HepG2 (cell line): Measurements from ENCODE around the gene VARS1. TPM values are rescaled to one million over a fixed set of nuclear protein-coding genes. Genes with fewer than 3 reads are reported as not detected.

Source experiments
- BORCS8-MEF2B ChIP-seq: sonication (generic); formaldehyde crosslinking; IDR thresholded peaks from 2 replicates; pipeline ENCODE4 v1.8.0; 2022; ENCODE audit warnings: mild to moderate bottlenecking, missing genetic modification reagents
- CBX1 ChIP-seq: IDR thresholded peaks from one replicate; pipeline ENCODE4 v1.6.1; 2016; ENCODE audit warnings: antibody characterized with exemption, low read depth
- CHD2 ChIP-seq: IDR thresholded peaks from 2 replicates; pipeline ENCODE4 v1.6.1; 2011; ENCODE audit warnings: low read depth, low read length, improper control_type of control experiment
- ESRRA ChIP-seq: sonication (generic); formaldehyde crosslinking; IDR thresholded peaks from 2 replicates; pipeline ENCODE4 v1.5.1; 2020; ENCODE audit warnings: mild to moderate bottlenecking, low read depth, missing genetic modification reagents
- HMGA1 ChIP-seq: sonication (generic); formaldehyde crosslinking; conservative IDR thresholded peaks from 2 replicates; pipeline ENCODE4 v1.4.0; 2020; ENCODE audit warnings: missing genetic modification reagents
- HNRNPK ChIP-seq: fragments of 200-400 bp; formaldehyde crosslinking; IDR thresholded peaks from 2 replicates; pipeline ENCODE4 v1.6.1; 2018; ENCODE audit warnings: low read length, low read depth, moderate library complexity, mild to moderate bottlenecking; ENCODE audit not compliant: poor library complexity, severe bottlenecking
- KAT7 ChIP-seq: IDR thresholded peaks from 2 replicates; pipeline ENCODE4 v1.6.1; 2018; ENCODE audit warnings: borderline replicate concordance, missing compliant biosample characterization
- KAT8 ChIP-seq: IDR thresholded peaks from 2 replicates; pipeline ENCODE4 v1.6.1; 2016; ENCODE audit warnings: missing genetic modification reagents, missing compliant biosample characterization
- KLF13 ChIP-seq: sonication (generic); formaldehyde crosslinking; IDR thresholded peaks from 2 replicates; pipeline ENCODE4 v1.4.0; 2020; ENCODE audit warnings: mild to moderate bottlenecking, missing genetic modification reagents
- MBNL3 ChIP-seq: fragments of 250-450 bp; sonication (Bioruptor Pico); conservative IDR thresholded peaks from 2 replicates; pipeline ENCODE4 v1.8.0; 2022; ENCODE audit warnings: mild to moderate bottlenecking, inconsistent platforms
- MLLT10 ChIP-seq: sonication (generic); formaldehyde crosslinking; IDR thresholded peaks from 2 replicates; pipeline ENCODE4 v1.4.0; 2020; ENCODE audit warnings: missing genetic modification reagents
- MZF1 ChIP-seq: sonication (generic); formaldehyde crosslinking; IDR thresholded peaks from 2 replicates; pipeline ENCODE4 v1.8.1; 2023; ENCODE audit warnings: mild to moderate bottlenecking, missing genetic modification reagents, borderline replicate concordance
- NFATC3 ChIP-seq: sonication (generic); formaldehyde crosslinking; IDR thresholded peaks from 2 replicates; pipeline ENCODE4 v1.5.1; 2020; ENCODE audit warnings: mild to moderate bottlenecking, missing genetic modification reagents
- REPIN1 ChIP-seq: sonication (generic); formaldehyde crosslinking; IDR thresholded peaks from 2 replicates; pipeline ENCODE4 v1.8.0; 2022; ENCODE audit warnings: missing genetic modification reagents, low read depth, mild to moderate bottlenecking, borderline replicate concordance
- SNAI1 ChIP-seq: sonication (generic); formaldehyde crosslinking; IDR thresholded peaks from 2 replicates; pipeline ENCODE4 v1.5.0; 2020; ENCODE audit warnings: mild to moderate bottlenecking, missing genetic modification reagents, borderline replicate concordance
- SP1 ChIP-seq, 2 experiments: fragments of 450-650 bp in 1 of 2; sonication (generic) in 1 of 2; formaldehyde crosslinking in 1 of 2; IDR thresholded peaks; 2 replicates each; pipeline versions ENCODE4 v1.4.0 to v1.6.1; 2016 to 2020; ENCODE audit warnings: missing genetic modification reagents in 1 of 2
- TSC22D2 ChIP-seq: sonication (generic); formaldehyde crosslinking; IDR thresholded peaks from 2 replicates; pipeline ENCODE4 v1.5.1; 2020; ENCODE audit warnings: missing genetic modification reagents, mild to moderate bottlenecking, borderline replicate concordance
- XBP1 ChIP-seq: sonication (generic); formaldehyde crosslinking; IDR thresholded peaks from 2 replicates; pipeline ENCODE4 v1.5.0; 2020; ENCODE audit warnings: missing genetic modification reagents
- ZBTB8A ChIP-seq: sonication (generic); formaldehyde crosslinking; IDR thresholded peaks from 2 replicates; pipeline ENCODE4 v1.4.0; 2020; ENCODE audit warnings: mild to moderate bottlenecking, low read depth, missing genetic modification reagents, borderline replicate concordance
- ZNF180 ChIP-seq: sonication (generic); formaldehyde crosslinking; IDR thresholded peaks from 2 replicates; pipeline ENCODE4 v1.4.0; 2020; ENCODE audit warnings: low read depth, missing genetic modification reagents, borderline replicate concordance
- ZNF256 ChIP-seq: sonication (generic); formaldehyde crosslinking; conservative IDR thresholded peaks from 2 replicates; pipeline ENCODE4 v1.4.0; 2020; ENCODE audit warnings: missing genetic modification reagents
- ZNF274 ChIP-seq: sonication (generic); formaldehyde crosslinking; IDR thresholded peaks from 2 replicates; pipeline ENCODE4 v1.5.1; 2020; ENCODE audit warnings: mild to moderate bottlenecking, missing genetic modification reagents
- ZNF790 ChIP-seq: sonication (generic); formaldehyde crosslinking; IDR thresholded peaks from 2 replicates; pipeline ENCODE4 v1.8.0; 2022; ENCODE audit warnings: missing genetic modification reagents, mild to moderate bottlenecking, borderline replicate concordance
- polyA plus RNA-seq, 8 experiments: library from polyadenylated mRNA; depleted of rRNA in 3 of 8; stranded (reverse) in 7 of 8; unstranded in 1 of 8; fragments of >200 nt; fragmentation: Illumina TruSeq in 4 of 8; extraction: Trizol in 4 of 8; gene quantifications; 2 replicates each; pipeline versions ENCODE4 v1.2.1 to v1.2.3, GENCODE V29; 2011 to 2016; ENCODE audit warnings: low read depth in 4 of 8, missing spikeins in 1 of 8, mixed read lengths in 1 of 8; ENCODE audit not compliant: insufficient read depth in 1 of 8
- total RNA-seq, 5 experiments: library from RNA; depleted of rRNA; stranded (reverse); fragments of >200 nt; fragmentation: Illumina TruSeq; extraction: Trizol; gene quantifications; 2 replicates each; pipeline ENCODE4 v1.2.3, GENCODE V29; 2016; ENCODE audit warnings: low read depth in 1 of 5
- TF ChIP-seq, protein P1 (sequence below): sonication (generic); formaldehyde crosslinking; IDR thresholded peaks from 2 replicates; pipeline ENCODE4 v1.4.0; 2020; ENCODE audit warnings: mild to moderate bottlenecking, missing genetic modification reagents
- TF ChIP-seq, protein P2 (sequence below): sonication (generic); formaldehyde crosslinking; IDR thresholded peaks from 2 replicates; pipeline ENCODE4 v1.5.1; 2020; ENCODE audit warnings: mild to moderate bottlenecking, moderate library complexity, missing genetic modification reagents

Gene VARS1
- total and polyA plus RNA-seq, 2 of the 13 experiments (the other 11 are each of a cell fraction or from before 2014, with no cell fraction given) = 14.7 to 56.1 TPM

DNA sequence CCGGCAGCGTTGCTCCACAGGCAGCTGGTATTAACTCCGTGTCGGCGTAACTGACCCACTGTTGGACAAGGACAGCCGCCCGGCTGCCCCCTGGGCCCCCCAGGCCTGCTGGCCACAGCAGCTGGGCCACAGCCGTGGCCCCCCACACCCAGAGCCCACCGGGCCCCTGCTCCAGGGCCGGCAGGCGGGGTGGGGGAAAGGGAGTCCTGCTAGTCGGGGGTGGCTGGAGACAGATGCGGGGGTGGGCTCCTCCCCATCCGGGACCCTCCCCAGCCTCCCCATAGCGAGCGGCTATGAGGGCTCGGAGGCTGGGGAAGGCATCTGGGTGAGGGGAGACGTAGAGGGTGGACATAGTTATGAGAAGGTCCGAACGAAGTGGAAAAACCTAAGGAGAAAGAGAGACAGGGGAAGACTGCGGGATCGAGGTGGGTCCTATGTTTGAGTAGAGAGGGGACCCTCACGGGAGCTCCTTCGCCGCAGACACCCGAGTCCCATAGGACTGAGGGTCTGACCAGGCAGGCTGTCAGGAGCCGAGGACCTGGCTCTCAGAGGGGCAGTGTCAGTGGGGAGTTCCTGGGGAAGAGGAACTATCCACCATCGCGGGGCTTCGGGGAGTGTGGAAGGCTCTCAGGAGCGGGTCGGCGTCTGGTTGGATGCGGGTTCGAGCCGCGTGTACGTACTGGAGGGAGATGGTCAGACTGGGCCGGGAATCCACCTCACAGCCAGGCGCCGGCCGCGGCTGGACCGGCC is 511 bp downstream of the VARS1 start (continued):
- TF ChIP-seq BORCS8-MEF2B (CRISPR knock-in tag) (0 out of 2 replicates have a peak, but pooled peaks have one; percentile 9), KAT8 (CRISPR knock-in tag) (peak; percentile 8), CHD2 (0 out of 2 replicates have a peak, but pooled peaks have one; percentile 12), ESRRA (CRISPR knock-in tag) (no peak), SP1 (IDR thresholded peaks at IDR 0.05) (no peak), SP1 (CRISPR knock-in tag; IDR thresholded peaks at IDR 0.05) (no peak), ZNF180 (CRISPR knock-in tag) (no peak), MLLT10 (CRISPR knock-in tag) (no peak), XBP1 (CRISPR knock-in tag) (no peak), CBX1 (no peak), SNAI1 (CRISPR knock-in tag) (no peak), TSC22D2 (CRISPR knock-in tag) (0 out of 2 replicates have a peak, but pooled peaks have one; percentile 23), NFATC3 (CRISPR knock-in tag) (0 out of 2 replicates have a peak, but pooled peaks have one; percentile 15), KAT7 (CRISPR knock-in tag) (peak; percentile 22; the same call in 1 of the 2 replicates), HNRNPK (peak; percentile 67), ZNF274 (no peak; the same call in 1 of the 2 replicates), ZBTB8A (CRISPR knock-in tag) (peak; percentile 63; the same call in 1 of the 2 replicates), ZNF256 (CRISPR knock-in tag) (no peak), MBNL3 (no peak), KLF13 (CRISPR knock-in tag) (0 out of 2 replicates have a peak, but pooled peaks have one; percentile 31), REPIN1 (CRISPR knock-in tag) (no peak), HMGA1 (CRISPR knock-in tag) (no peak), ZNF790 (CRISPR knock-in tag) (peak; percentile 22; the same call in 1 of the 2 replicates), MZF1 (CRISPR knock-in tag) (no peak)
- TF ChIP-seq, protein P1, sequence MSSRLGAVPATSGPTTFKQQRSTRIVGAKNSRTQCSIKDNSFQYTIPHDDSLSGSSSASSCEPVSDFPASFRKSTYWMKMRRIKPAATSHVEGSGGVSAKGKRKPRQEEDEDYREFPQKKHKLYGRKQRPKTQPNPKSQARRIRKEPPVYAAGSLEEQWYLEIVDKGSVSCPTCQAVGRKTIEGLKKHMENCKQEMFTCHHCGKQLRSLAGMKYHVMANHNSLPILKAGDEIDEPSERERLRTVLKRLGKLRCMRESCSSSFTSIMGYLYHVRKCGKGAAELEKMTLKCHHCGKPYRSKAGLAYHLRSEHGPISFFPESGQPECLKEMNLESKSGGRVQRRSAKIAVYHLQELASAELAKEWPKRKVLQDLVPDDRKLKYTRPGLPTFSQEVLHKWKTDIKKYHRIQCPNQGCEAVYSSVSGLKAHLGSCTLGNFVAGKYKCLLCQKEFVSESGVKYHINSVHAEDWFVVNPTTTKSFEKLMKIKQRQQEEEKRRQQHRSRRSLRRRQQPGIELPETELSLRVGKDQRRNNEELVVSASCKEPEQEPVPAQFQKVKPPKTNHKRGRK (CRISPR knock-in tag) = no peak
- TF ChIP-seq, protein P2, sequence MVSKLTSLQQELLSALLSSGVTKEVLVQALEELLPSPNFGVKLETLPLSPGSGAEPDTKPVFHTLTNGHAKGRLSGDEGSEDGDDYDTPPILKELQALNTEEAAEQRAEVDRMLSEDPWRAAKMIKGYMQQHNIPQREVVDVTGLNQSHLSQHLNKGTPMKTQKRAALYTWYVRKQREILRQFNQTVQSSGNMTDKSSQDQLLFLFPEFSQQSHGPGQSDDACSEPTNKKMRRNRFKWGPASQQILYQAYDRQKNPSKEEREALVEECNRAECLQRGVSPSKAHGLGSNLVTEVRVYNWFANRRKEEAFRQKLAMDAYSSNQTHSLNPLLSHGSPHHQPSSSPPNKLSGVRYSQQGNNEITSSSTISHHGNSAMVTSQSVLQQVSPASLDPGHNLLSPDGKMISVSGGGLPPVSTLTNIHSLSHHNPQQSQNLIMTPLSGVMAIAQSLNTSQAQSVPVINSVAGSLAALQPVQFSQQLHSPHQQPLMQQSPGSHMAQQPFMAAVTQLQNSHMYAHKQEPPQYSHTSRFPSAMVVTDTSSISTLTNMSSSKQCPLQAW = peak; percentile 42; the same call in 1 of the 2 replicates
